ENCODE results near the gene MGAT3. TPM values are rescaled to one million over a fixed set of nuclear protein-coding genes. Genes with fewer than 3 reads are reported as not detected.

Gene MGAT3
- total RNA-seq, 6 donors from 2014 or later, result 5.2 to 45.0 (median 26.0) TPM

GRCh38 chr22:39467390-39467895 is 10.6 kb downstream of the MGAT3 start:
- H3K27me3 ChIP-seq, result no peaks in the 10 kb centered on the region
- no peak for TF ChIP-seq CTCF (IDR thresholded peaks at IDR 0.05)
- no peak for TF ChIP-seq EP300 (IDR thresholded peaks at IDR 0.05)
- no peak for TF ChIP-seq POLR2A (IDR thresholded peaks at IDR 0.05)
- no peak for TF ChIP-seq POLR2AphosphoS5 (IDR thresholded peaks at IDR 0.05)
- no peak overlapping the region for H3K4me3 ChIP-seq
- no peak for ATAC-seq (ENCODE audit: low FRiP score in 2 of 2)
- H3K36me3 ChIP-seq, result no peaks in the 10 kb centered on the region
- peak overlapping the region; percentile 1 to 87 (median 61) for H3K27ac ChIP-seq
- no peaks in the 10 kb centered on the region for H3K9me3 ChIP-seq
- DNase-seq, result no peak
- WGBS, 2 donors, result 84 to 86% methylated on average over 16 to 17 of the region's 17 CpGs
- peaks cover 52 to 74% (median 63%) of the 10 kb centered on the region in 4 donors for H3K4me1 ChIP-seq

DNA sequence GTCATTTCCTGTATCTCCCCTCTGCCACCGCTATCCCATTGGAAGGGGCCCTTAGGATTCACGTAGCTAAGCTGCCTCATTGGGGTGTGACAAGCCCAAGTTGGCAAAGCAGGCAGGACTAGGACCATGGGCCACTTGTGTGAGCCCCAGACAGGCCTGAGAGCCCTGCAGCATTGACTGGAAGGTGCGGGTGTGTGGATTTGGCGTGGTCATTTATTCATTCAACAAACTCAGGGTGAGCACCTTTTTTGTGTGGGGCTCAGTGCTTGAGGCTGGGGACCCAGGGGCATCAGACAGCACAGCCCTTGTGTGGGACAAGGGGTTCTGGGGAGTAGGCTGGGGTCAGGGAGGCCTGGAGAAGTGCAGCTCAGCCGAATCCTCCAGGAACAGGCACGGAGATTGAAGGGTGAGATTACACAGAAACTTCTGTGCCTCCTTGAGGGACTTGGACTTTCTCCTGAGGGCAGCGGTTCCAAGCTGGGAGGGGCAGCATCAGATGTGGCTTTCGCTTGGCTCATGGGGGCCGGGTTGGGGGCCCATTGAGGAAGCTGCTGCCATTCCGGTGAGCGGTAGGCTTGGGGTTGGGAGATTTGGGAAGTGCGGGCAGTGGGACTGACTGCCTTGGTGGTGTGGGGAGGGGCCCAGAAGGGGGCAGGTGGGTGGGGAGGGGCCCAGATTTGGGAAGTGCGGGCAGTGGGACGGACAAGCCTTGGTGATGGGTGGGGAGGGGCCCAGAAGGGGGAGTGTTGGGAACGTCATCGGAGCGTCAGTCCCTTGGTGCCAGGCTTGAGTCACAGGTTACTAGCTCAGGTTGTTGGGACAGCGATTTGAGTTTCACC is 11.9 kb downstream of the MGAT3 start:
- TF ChIP-seq POLR2A (IDR thresholded peaks at IDR 0.05) (no peak), EP300 (IDR thresholded peaks at IDR 0.05) (no peak), POLR2AphosphoS5 (IDR thresholded peaks at IDR 0.05) (no peak)
- ATAC-seq (ENCODE audit: low FRiP score in 2 of 2) (no peak), DNase-seq (no peak)
- H3K9me3 ChIP-seq, result no peaks in the 10 kb centered on the region
- H3K36me3 ChIP-seq, result no peaks in the 10 kb centered on the region
- WGBS, 2 donors, result 73 to 86% methylated on average over 11 to 16 of the region's 18 CpGs
- peaks cover 52 to 75% (median 65%) of the 10 kb centered on the region in 4 donors for H3K4me1 ChIP-seq
- H3K4me3 ChIP-seq, result no peak overlapping the region
- peak overlapping the region in 3 of 4 donors; percentile 22 to 90 (median 87) for H3K27ac ChIP-seq
- H3K27me3 ChIP-seq, result no peaks in the 10 kb centered on the region

DNA sequence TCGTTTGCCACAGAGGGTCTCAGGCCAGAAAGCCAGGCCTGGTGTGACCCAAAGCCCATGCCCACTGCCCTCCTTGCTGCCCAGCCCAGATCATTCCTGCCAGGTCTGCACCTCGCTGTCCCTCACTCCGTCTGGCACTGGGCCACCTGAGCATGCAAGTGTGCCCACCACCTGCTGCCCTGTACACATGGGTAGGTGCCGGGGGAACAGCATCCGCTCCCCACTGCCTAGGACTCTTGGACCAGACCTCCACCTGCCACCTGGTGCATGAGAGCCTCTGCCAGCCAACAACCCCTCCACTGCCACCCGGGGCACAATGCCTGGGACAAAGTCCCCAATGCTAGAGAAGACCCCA is 12.5 kb downstream of the MGAT3 start:
- no peaks in the 10 kb centered on the region for H3K27me3 ChIP-seq
- no peak for TF ChIP-seq POLR2AphosphoS5 (IDR thresholded peaks at IDR 0.05)
- TF ChIP-seq POLR2A (IDR thresholded peaks at IDR 0.05), result no peak
- TF ChIP-seq EP300 (IDR thresholded peaks at IDR 0.05), result no peak
- TF ChIP-seq CTCF (IDR thresholded peaks at IDR 0.05), result no peak
- peak overlapping the region; percentile 4 to 90 (median 54) for H3K27ac ChIP-seq
- no peak for DNase-seq
- no peak overlapping the region for H3K4me3 ChIP-seq
- H3K4me1 ChIP-seq, result peaks cover 47 to 70% (median 64%) of the 10 kb centered on the region in 4 donors
- no peak for ATAC-seq (ENCODE audit: low FRiP score in 2 of 2)
- 67 to 81% methylated on average over 1 to 6 of the region's 6 CpGs for WGBS, 2 donors
- no peaks in the 10 kb centered on the region for H3K36me3 ChIP-seq
- no peaks in the 10 kb centered on the region for H3K9me3 ChIP-seq

GRCh38 chr22:39469681-39470450 is 13.1 kb downstream of the MGAT3 start:
- H3K4me1 ChIP-seq, result peaks cover 47 to 69% (median 67%) of the 10 kb centered on the region in 4 donors
- DNase-seq, result no peak

More at GRCh38 chr22:39469681-39470450, 13.1 kb downstream of the MGAT3 start:
- Histone ChIP-seq H3K27ac (peak overlapping the region; percentile 82 to 90 (median 84)), H3K27me3 (no peaks in the 10 kb centered on the region), H3K9me3 (no peaks in the 10 kb centered on the region), H3K36me3 (no peaks in the 10 kb centered on the region), H3K4me3 (no peak overlapping the region)
- WGBS, 2 donors, result 54 to 62% methylated on average over 20 of the region's 26 CpGs
- no peak for ATAC-seq (ENCODE audit: low FRiP score in 2 of 2)
- TF ChIP-seq POLR2AphosphoS5 (IDR thresholded peaks at IDR 0.05) (no peak), POLR2A (IDR thresholded peaks at IDR 0.05) (no peak), EP300 (IDR thresholded peaks at IDR 0.05) (no peak), CTCF (IDR thresholded peaks at IDR 0.05) (no peak)

All from upper lobe of left lung (tissue), 6 donors.